ENCODE data around the gene NEURL4.

NEURL4 gene

GRCh38 chr17:7323731-7324437 lies 5.3 kb downstream of the NEURL4 start:
- peak; percentile 65 for TF ChIP-seq CTCF (IDR thresholded peaks at IDR 0.05; ENCODE audit: control insufficient read depth, extremely low read depth, insufficient read depth)
- DNase-seq (ENCODE audit: low read depth), result no peak
- H3K4me3 ChIP-seq (ENCODE audit: low read depth, low read length), result no peak overlapping the region

GRCh38 chr17:7322520-7323194 lies 6.5 kb downstream of the NEURL4 start:
- TF ChIP-seq CTCF (IDR thresholded peaks at IDR 0.05; ENCODE audit: control insufficient read depth, extremely low read depth, insufficient read depth), result no peak
- H3K4me3 ChIP-seq (ENCODE audit: low read depth, low read length), result no peak overlapping the region
- no peak for DNase-seq (ENCODE audit: low read depth)

- TF ChIP-seq CTCF (IDR thresholded peaks at IDR 0.05; ENCODE audit: control insufficient read depth, extremely low read depth, insufficient read depth), result no peak
- H3K4me3 ChIP-seq (ENCODE audit: low read depth, low read length), result no peak overlapping the region
- DNase-seq (ENCODE audit: low read depth), result no peak
These were observed 7.7 kb downstream of the NEURL4 start for GRCh38 chr17:7321466-7321865.

- no peak overlapping the region for H3K4me3 ChIP-seq (ENCODE audit: low read depth, low read length)
- no peak for TF ChIP-seq CTCF (IDR thresholded peaks at IDR 0.05; ENCODE audit: control insufficient read depth, extremely low read depth, insufficient read depth)
- DNase-seq (ENCODE audit: low read depth), result no peak
These were observed 10.8 kb downstream of the NEURL4 start for GRCh38 chr17:7318121-7318860.

GRCh38 chr17:7317161-7317803 lies 11.9 kb downstream of the NEURL4 start:
- H3K4me3 ChIP-seq (ENCODE audit: low read depth, low read length), result no peak overlapping the region
- no peak for TF ChIP-seq CTCF (IDR thresholded peaks at IDR 0.05; ENCODE audit: control insufficient read depth, extremely low read depth, insufficient read depth)
- no peak for DNase-seq (ENCODE audit: low read depth)

- DNase-seq (ENCODE audit: low read depth), result no peak
- TF ChIP-seq CTCF (IDR thresholded peaks at IDR 0.05; ENCODE audit: control insufficient read depth, extremely low read depth, insufficient read depth), result no peak
- H3K4me3 ChIP-seq (ENCODE audit: low read depth, low read length), result peak overlapping the region; percentile 86
These were observed 13.4 kb downstream of the NEURL4 start for GRCh38 chr17:7315570-7316235.
